ENCODE measurements around the gene CHCHD1. TPM values are rescaled to one million over a fixed set of nuclear protein-coding genes. Genes with fewer than 3 reads are reported as not detected.

CHCHD1 gene
- total and polyA plus RNA-seq, 3 donors from 2014 or later: 27.9 to 37.4 (median 31.3) TPM

DNA sequence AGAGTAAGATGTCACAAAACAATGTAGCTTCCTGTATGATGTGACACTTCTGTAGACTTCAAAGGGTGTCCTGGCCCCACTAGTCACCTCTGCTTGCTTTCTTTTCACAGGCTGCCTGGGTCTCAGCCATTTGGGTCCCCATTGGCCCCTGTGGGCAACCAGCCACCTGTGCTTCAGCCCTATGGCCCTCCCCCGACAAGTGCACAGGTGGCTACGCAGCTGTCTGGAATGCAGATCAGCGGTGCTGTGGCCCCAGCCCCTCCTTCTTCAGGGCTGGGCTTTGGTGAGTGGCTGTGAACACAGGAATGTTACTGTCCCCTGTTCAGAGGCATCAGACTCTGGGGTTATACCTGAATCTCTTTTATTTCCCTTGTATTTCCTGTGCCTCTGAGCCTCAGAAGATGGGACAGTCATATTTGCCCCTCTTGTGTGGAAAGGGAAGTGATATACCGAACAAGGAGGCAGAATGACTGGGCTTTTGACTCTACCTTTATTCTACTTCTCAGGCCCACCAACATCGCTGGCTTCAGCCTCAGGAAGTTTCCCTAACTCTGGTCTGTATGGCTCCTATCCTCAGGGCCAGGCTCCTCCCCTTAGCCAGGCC lies 22.2 kb upstream of the CHCHD1 start:
- no peaks in the 10 kb centered on the region for H3K4me1 ChIP-seq
- H3K4me3 ChIP-seq: no peak overlapping the region
- no peaks in the 10 kb centered on the region for H3K27me3 ChIP-seq
- H3K9me3 ChIP-seq: no peaks in the 10 kb centered on the region
- H3K36me3 ChIP-seq (ENCODE audit: low read depth, missing control alignments): no peaks in the 10 kb centered on the region
- DNase-seq: no peak
- TF ChIP-seq, protein P1, sequence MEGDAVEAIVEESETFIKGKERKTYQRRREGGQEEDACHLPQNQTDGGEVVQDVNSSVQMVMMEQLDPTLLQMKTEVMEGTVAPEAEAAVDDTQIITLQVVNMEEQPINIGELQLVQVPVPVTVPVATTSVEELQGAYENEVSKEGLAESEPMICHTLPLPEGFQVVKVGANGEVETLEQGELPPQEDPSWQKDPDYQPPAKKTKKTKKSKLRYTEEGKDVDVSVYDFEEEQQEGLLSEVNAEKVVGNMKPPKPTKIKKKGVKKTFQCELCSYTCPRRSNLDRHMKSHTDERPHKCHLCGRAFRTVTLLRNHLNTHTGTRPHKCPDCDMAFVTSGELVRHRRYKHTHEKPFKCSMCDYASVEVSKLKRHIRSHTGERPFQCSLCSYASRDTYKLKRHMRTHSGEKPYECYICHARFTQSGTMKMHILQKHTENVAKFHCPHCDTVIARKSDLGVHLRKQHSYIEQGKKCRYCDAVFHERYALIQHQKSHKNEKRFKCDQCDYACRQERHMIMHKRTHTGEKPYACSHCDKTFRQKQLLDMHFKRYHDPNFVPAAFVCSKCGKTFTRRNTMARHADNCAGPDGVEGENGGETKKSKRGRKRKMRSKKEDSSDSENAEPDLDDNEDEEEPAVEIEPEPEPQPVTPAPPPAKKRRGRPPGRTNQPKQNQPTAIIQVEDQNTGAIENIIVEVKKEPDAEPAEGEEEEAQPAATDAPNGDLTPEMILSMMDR (IDR thresholded peaks at IDR 0.05): no peak
- no peak for TF ChIP-seq POLR2A (IDR thresholded peaks at IDR 0.05)
- WGBS, 2 donors: 72 to 89% methylated on average over 2 to 5 of the region's 5 CpGs
- intact Hi-C loops (cut with DNase I; ENCODE audit: low total_unique reads): no loop called here
- H3K27ac ChIP-seq: no peak overlapping the region

DNA sequence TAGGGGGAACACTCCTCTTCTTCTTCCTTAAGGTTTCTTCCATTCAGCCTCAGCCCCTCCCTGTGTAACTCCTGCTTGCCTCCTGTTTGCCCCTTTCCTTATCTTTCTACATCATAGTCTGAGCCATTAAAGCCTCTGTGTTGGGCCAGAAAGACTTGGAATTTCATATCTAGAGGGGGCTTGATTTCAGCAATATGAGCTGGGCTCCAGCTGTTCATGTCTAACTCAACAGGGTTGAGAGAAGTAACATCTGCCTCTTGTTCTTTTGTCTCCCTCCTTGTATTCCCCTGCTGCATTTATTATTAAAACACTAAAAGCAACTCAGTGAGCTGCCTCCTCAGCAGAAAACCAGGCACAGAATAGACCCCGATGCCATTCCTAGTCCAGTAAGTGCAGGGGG lies 20.1 kb upstream of the CHCHD1 start:
- Histone ChIP-seq H3K36me3 (ENCODE audit: low read depth, missing control alignments) (no peaks in the 10 kb centered on the region), H3K4me3 (no peak overlapping the region), H3K27me3 (no peaks in the 10 kb centered on the region), H3K9me3 (no peaks in the 10 kb centered on the region), H3K4me1 (no peaks in the 10 kb centered on the region), H3K27ac (no peak overlapping the region)
- TF ChIP-seq POLR2A (IDR thresholded peaks at IDR 0.05): no peak
- TF ChIP-seq, protein P1 (IDR thresholded peaks at IDR 0.05): no peak
- DNase-seq: no peak
- intact Hi-C loops (cut with DNase I; ENCODE audit: low total_unique reads): no loop called here
- 97 to 100% methylated on average over 1 of the region's 1 CpG for WGBS, 2 donors

DNA sequence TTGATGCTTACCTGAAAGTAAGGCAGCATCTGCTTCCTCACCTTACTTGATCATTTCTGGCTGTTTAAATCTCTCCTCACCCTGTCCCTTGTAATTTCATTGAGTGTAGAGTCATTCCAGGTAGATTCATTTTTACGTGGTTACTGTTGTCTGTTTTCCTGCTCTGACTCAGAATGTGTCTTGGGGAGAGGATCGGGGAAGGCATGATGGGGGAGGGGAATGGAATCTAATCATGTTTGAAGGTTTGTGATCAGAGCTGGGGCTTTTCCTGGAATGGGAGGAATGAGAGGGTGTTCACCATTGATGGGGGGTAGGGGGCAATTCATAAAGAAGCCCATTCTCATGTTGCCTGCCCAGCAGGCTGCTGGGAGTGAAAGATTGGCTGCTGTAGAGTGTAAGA lies 18.9 kb upstream of the CHCHD1 start:
- WGBS, 2 donors: 79 to 82% methylated on average over 2 of the region's 2 CpGs
- no peak for DNase-seq
- H3K4me1 ChIP-seq: no peaks in the 10 kb centered on the region

DNA sequence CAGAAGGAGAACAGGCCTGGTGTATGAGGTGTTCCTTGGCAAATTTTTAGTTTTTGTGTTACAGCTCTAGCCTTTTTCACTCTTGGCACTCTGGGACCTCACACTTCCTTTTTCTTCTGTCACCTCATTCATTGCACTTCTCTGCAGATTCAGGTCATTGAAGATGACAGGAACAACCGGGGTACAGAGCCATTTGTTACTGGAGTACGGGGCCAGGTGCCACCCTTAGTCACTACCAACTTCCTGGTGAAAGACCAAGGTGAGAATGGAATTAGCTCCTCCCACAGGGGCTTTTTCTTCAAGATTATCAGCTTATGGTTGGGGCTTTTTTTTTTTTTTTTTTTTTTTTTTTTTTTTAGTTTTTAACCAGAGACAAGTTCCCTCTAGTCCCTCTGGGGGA lies 18.5 kb upstream of the CHCHD1 start:
- 85 to 90% methylated on average over 2 of the region's 2 CpGs for WGBS, 2 donors

More for the DNA sequence above, 18.9 kb upstream of the CHCHD1 start:
- intact Hi-C loops (cut with DNase I; ENCODE audit: low total_unique reads): no loop called here
- Histone ChIP-seq H3K27me3 (no peaks in the 10 kb centered on the region), H3K4me3 (no peak overlapping the region), H3K27ac (no peak overlapping the region), H3K36me3 (ENCODE audit: low read depth, missing control alignments) (no peaks in the 10 kb centered on the region), H3K9me3 (no peaks in the 10 kb centered on the region)
- TF ChIP-seq, protein P1 (IDR thresholded peaks at IDR 0.05): no peak
- no peak for TF ChIP-seq POLR2A (IDR thresholded peaks at IDR 0.05)

More for the DNA sequence above, 18.5 kb upstream of the CHCHD1 start:
- Histone ChIP-seq H3K4me1 (no peaks in the 10 kb centered on the region), H3K27me3 (no peaks in the 10 kb centered on the region), H3K9me3 (no peaks in the 10 kb centered on the region), H3K36me3 (ENCODE audit: low read depth, missing control alignments) (no peaks in the 10 kb centered on the region), H3K4me3 (no peak overlapping the region), H3K27ac (no peak overlapping the region)
- TF ChIP-seq, protein P1 (IDR thresholded peaks at IDR 0.05): no peak
- TF ChIP-seq POLR2A (IDR thresholded peaks at IDR 0.05): no peak
- no peak for DNase-seq
- intact Hi-C loops (cut with DNase I; ENCODE audit: low total_unique reads): no loop called here
